Stimulated activated CD8-positive, alpha-beta memory T cell treated with anti-CD3 and anti-CD28 coated beads, Interleukin-12 subunit alpha, Interleukin-12 subunit beta, amount 100 ng/mL, for 1 hour (primary cell): Measurements from ENCODE around the gene MAP3K21.

ENCODE experiments used
- DNase-seq: peaks from one replicate; pipeline ENCODE4 v3.0.0-alpha.2; 2020; ENCODE audit warnings: low read depth

MAP3K21 gene

DNA sequence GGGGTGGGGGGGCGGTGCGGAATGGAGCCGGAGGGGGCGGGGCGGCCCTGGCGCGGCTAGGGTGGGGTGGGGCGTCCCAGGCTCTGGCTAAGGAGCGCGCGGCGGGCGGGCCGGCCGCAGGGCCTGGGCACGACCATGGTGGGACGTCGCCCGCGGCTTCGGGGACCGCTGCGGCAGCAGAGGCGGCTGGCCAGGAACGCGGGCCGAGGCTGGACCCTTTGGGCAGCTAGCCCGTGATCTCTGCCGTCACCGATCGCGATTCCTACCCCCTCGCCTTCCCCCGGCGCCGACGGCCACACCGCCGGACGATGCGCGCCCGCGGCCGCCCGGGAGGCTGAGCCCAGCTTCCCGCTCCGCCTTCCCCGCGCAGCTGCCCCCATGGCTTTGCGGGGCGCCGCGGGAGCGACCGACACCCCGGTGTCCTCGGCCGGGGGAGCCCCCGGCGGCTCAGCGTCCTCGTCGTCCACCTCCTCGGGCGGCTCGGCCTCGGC is at the start of gene MAP3K21:
TSS of gene MAP3K21 (plus strand) at position 74 of the 491 bp plus-strand sequence. CDS start at position 379, 305 bp downstream.
- DNase-seq = no peak

DNA sequence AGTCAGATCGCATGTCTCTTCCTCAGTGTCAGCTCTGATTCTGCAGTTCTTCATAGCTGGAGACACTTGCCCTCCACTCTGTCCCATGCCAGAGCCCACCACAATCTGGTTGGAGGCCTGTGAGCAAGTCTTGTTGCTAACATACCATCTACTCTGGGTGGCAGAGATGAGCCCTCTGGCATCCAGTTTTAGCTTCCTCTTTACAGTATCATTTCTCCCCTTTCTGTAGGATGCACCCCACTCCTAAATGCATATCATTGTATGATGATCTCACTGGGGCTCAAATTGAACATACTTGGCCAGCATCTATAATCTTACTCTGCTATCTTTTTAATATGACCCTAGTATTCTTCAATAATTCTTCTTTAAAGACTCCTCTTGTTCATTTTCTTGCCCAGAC is 48.9 kb upstream of the MAP3K21 start:
- no peak for DNase-seq

DNA sequence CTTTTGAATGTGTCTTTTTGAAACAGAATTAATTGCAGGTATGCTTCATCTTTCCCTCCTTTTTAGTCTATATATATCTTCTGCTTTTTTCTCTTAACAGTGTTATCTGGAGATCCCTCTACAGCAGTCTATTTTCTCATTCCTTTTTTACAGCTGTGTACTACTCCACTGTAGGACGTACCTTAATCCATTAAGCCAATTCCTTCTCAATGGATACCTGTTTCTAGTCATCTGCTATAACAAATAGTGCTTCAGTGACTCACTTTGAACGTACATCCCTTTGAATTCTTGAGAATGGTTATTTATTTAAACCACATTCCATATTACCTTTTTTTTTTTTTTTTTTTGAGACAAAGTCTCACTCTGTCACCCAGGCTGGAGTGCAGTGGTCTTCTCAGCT is 47.6 kb upstream of the MAP3K21 start:
- no peak for DNase-seq

DNA sequence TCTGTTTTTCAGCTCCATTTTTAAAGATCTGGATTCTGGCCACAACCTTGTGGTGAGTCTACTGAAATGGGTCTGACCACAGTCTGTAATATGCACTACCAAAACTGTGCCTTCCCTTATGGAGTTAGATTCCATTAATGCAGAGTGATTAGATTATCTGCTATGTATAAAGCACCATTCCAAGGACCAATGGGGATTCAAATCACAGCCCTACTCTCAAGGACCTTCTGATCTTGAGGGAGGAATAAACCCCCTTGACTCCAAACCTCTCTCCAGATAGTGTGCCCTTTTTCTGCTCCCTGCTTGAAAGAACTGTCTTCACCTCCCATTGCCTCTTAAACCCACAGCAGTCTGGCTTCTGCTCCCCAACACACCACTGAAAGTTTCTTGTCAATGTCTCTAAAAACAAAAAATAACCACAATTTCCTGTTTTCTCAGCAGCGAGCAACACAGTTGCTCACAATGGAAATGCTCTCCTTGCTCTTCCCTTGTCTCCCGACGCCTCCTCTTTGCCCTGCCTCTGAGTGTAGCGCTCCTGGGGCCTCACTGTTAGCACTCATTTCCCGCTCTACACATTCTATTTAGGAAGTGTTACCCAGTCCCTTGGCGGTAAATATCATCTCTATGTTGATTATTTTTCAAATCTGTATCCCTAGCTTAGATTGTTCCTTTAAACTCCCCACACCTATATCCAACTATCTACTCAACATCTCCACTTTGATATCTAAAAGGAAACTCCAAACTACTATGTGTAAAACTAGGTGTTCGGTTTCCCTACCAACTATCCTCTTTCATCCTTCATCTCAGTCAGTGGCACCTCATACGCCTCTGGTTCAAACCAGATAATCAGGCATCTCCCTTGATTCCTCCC is 45.6 kb upstream of the MAP3K21 start:
- DNase-seq = no peak

DNA sequence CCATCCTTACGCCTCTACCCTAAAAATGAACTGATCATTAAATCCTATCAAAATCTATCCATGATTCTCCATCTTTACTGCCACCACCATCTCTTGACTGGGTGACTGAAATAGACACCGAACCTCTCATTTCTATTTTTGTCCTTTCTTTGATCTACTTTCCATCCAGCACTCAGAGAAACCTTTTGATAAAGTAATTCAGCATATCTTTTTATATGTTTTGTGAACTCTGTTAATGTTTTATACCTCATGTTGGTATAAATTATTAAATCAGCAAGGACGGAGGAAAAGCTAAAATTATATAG is 45.0 kb upstream of the MAP3K21 start:
- DNase-seq = no peak

DNA sequence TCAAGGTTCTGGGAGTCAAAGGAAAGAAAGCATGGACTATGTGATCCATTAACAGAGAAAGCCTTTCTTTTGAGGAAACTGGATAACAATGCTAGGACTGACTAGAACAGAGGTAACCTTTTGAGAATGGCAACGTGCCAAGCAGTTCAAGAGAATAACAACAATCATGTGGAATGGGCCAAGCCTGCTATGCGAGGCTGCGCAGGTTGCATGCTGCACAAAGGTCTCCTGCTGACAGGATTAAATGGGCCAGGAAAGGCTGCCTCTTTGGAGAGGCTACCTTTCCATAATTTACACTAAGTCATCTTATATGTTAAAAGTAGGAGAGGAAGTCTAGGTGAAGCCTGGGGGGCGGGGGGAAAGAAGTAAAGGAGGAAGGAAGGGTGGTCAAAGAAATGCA is 37.8 kb upstream of the MAP3K21 start:
- DNase-seq = no peak

DNA sequence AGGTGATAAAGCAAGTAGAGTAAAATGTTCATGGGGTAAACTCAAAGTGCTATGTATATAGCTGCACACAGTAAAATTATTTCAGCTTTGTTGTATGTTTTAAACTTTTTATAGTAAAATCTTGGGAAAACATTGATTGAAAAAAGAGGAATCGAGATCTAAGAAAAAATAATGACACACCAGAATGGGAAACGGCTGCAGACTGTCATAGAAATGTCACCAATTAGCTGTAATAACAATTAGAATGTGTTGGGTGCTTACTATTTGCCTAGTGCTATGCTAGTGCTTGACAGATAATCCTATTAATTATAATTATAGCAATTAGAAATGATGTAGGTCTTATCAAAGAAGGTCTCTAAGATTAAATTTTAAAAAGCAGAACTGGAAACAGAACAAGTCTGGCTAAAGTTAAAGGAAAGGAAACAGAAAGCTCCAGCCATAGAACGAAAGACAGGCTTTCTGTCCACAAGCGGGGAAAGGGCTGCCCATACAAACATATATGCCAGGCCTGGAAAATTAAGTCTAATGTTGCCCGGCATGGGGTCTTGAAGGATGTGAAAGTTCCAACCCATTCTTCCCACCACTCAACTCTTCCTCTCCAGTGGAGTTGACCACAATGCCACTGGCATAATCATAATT is 37.0 kb upstream of the MAP3K21 start:
- no peak for DNase-seq

DNA sequence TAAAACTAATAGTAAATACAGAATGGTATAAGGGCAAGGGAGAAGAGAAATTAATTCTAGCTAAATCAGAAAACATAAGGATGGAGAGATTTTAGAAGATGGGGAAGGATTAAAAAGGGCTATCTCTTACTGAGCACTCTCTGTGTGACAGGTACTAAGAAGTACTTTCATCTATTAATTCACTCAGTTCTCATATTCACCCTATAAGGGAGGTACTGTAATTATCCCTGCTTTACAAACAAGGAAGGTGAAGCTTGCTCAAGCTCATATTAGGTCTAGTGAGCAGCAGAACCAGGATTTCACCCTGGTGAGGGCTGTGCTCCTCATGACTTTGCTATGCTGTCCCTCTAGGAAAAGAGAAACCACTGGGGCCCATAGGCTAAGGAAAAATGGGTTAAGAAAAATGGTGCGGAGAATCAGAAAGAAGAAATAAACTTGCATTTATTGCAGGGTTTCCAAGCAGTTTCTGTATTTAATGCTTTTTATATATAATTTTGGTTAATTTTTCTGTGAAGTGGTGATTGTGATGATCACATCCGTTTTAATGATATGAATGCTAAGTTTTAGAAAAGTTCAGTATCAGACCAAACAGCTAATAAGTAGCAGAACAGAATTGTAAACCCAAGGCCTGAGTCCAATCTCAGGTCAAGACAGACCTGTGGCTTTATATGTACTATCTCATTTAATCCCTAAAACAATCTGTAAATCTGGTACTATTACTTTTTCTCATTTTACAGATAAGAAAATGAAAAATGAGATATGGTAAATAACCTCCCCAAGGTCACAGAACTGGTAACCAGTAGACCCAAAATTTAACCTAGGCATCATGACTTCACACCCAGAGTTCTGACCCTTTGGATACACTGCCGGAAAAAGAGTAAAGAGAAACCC is 33.7 kb upstream of the MAP3K21 start:
- DNase-seq = no peak

DNA sequence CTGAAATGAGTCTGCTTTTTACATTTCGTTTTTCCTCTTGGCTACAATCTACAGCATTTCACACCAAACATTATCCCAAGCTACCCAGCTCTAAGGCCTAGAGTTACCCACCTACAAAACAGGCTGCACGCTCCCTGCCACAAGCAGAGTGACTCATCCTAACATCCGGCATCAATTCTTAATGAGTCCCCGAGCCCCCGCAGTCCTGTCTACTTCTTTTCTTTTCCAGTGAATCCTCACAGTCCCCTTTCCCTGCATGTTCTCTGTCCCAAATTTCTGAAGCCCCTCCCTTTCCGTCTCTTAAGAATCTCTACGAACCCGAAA is 32.6 kb upstream of the MAP3K21 start:
- peak; percentile 14 for DNase-seq

DNA sequence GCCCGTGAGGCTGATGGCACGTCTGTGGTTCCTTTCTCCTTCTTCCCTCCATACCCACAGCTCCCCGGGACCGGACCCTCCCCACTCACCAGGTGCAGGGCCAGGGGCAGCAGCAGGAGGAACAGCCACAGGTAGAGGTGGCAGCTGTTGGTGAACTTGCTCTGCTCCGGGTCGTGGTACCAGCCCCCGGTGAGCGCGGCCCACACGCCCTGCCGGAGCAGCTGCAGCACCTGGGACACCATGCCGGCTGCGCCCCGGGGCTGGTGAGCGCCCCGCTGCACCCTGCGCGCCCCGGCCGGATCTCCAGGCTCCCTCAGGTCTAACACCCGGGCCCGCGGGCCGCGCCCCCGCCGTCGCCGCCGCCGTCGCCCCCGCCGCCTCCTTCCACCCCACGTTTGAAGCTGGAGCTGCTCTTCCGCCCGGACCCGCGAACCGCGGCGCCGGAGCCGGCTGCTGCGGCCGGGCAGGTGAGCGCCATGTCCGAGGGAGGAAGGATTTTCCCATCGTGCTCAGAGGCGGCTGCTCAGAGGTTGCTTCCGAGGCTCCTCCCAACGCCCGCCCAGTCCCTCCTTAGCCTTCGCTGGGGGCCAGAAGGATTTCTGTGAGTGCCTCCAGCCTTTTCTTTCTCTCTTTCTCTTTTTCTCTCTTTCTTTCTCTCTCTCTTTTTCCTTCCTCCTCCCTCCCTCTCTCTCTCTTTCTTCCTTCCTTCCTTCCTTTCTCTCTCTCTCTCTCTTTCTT is 32.1 kb upstream of the MAP3K21 start, which contains the start of gene PCNX2:
TSS of gene PCNX2 (minus strand) at position 489 of the 738 bp plus-strand sequence. CDS start at position 242, 247 bp downstream.
- peak; percentile 38 for DNase-seq

DNA sequence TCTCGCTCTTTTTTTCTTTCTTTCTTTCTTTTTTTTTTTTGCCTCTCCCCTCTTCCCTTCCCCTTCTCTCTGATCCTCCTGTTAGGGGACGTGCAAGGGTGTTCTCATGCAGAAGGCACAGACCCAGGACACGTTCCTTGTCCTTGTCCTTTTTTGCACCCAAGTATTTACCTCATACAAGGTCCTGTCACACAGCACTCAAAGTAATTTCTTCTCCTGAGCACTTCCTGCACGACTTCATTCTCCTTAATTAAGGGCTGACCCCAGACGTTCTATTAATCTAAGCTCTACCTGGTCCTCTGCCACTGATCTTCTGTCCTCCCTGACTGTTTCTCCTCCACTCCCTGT is 31.6 kb upstream of the MAP3K21 start:
- DNase-seq = no peak

DNA sequence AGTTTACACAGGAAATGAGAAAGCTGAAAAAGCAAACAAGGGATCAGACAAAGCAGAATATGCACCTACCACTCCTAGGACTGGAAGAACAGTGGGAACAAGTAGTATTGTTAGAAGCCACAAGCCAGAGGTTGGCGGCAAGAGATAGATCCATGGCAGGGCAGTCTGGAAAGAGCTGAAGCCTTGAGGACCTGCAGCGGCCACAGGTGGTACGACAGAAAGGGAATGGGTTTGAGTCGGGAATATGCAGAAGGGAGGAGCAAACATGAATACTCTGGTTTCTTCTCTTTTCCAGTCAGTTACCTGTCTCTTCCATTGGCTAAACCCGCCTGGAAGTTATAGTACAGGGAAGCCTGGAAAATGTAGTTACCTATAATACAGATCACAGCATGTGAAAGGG is 28.1 kb upstream of the MAP3K21 start:
- DNase-seq = no peak

DNA sequence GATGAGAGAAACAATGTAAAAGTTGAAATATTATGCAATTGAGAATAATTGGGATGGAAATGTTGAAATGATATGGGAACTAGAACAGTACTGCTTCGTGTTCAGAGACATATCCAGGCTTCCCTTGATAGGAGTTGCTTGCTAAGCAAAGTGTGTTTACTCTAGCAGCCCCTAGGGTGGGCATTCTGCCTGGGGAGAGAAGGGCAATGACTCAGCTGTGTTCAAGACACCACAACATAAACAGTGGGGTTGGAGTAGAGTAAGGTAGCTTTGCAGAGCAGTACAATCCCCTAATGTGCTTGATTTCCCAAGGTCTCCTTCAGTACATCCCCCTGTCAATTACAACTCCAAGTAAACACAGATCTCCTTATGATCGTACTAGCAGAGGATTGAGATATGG is 27.2 kb upstream of the MAP3K21 start:
- DNase-seq = no peak

DNA sequence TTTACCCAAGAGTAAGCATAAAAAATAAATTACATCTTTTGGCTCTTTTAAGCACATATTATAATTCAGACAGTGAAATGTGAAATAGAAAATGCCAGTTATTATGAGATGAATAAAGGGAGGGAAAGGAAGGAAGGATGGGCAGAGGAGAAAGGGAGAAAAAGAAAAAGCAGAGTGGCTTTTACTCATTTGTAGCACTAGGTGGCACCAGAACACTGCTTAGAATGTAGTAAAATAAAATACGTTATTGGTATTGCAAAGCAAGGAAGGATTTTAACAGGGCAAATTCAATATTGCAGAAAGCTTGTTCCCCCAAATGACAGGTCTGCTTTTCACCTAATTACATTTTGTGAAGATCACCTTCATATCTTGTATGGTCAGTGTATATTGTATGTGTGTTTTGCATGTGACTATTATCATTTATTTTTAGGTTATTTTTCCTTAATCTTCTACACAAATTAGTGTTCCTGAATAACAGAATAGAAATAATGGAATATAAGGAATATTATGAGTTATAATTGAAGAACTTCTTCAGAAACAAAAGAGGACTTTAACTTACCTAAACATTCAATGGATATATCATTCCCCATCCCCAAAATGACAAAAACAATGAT is 22.9 kb upstream of the MAP3K21 start:
- DNase-seq = no peak

DNA sequence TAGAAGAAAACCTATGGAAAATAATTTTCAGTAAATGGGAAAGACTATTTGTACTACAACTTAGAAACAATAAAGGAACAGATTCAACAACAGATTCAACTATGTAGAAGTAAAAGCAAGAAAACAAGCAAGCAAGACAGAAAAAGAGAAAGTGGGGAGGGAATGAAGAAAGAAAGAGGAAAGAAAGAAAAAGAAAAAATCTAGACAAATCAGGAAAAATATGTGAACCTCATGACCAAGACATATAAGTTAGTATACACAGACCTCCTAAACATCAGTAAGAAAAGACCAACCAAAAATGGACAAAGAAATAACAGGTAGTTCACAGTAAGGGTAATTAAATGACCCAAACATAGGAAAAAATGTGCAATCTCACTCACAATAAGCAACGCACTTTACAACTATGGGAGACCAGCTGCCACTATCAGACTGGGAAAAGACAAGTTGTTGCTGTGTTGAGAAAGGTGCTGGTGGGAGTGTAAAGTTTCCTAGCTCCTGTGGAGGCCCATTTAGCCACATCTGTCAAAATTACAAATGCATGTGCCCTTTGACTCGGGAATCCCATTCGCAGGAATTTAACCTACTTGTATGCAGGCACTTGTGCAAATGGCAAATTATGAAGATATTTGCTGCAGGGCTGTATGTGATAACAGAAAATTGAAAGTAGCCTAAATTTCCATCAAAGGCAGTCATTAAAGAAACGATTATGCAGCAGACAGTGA is 13.9 kb upstream of the MAP3K21 start:
- no peak for DNase-seq

DNA sequence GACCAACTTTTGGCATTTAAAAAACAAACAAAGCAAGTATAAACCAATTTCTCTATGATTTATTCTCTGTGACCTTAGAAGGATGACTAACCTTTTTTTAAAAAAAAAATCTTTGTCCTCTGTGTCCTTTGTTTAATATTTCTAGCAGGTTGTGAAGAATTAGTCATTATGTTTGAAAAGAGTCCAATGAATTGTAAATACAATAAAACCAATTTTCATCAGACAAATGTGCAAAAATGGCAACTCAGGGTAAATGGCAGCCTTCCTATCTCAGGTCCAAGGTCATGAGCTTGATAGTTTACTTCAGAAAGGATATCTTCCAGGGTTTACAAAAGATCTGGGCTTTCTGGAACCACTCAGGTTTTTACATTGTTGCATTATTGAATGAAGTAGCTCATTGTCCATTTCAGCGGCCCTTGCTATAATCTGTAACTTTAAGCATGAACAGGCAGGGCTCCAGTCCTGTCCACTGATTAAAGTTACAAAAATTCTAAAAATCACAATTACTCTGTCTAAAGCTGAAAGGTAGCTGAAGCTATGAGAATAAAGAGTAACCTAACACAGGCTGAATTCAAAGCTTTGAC is 11.7 kb upstream of the MAP3K21 start:
- DNase-seq = no peak

DNA sequence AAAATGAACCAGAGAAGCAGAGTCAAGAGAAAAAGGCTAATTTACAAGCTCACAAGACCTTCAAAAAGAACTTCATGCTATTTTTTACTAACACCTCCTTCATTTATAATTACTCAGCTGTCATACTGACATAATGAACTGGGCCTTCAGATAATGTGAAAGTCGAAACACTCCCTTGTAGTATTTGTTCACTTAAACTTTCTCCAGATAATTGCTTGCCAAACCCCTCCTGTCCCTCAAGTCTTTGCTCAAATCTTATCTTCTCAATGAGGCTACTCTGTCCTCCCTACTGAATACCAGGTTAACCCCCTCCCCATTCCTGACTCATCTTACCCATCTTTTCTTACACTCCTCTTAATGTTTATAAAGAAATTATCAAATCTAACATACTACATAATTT is 11.1 kb upstream of the MAP3K21 start:
- DNase-seq = no peak

DNA sequence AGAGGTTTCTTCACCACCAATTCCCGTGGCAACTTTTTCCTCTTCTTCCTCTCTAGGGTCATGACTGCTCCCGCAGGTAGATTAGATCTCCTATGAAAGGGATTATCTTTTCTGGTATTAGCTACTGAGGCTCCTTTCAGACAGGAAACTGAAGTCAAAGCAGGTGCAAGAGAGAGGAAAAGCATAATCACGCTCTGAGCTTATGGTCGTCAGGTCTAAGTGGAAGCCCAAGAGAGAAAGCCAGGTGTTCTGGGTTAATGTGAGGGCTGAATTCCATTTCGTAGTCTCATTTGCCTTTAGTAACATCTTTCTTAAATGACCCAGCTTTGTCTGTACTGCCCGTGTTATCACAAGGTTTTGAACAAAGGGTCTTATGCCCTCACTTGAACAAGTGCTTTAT is 8.3 kb upstream of the MAP3K21 start:
- DNase-seq = no peak

DNA sequence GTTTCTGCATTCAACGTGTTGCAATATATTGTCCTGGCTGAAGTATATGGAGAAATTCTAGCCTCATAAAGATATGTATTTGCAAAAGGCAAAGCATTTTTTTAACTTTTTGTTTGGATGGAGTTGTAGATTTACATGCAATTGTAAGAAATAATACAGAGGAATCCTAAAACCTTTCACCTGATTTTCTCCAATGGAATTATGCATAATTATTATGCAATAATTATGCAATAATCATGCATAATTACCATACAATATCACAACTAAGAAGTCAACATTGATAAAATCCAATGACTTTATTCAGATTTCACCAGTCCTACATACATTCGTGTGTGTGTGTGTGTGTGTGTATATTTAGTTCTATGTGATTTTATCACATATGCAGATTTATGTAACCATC is 7.5 kb upstream of the MAP3K21 start:
- DNase-seq = no peak

DNA sequence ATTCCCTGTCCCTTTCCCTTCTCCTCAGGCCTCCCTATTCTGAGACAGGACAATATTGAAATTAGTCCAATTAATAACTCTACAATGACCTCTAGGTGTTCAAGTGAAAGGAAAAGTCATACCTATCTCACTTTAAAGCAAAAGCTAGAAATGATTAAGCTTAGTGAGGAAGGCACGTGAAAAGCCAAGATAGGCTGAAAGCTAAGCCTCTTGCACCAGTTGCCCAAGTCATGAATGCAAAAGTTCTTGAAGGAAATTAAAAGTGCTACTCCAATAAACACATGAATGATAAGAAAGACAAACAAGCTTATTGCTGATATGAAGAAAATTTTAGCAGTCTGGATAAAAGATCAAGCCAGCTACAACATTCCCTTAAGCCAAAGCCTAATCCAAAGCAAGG is 3.8 kb upstream of the MAP3K21 start:
- no peak for DNase-seq

DNA sequence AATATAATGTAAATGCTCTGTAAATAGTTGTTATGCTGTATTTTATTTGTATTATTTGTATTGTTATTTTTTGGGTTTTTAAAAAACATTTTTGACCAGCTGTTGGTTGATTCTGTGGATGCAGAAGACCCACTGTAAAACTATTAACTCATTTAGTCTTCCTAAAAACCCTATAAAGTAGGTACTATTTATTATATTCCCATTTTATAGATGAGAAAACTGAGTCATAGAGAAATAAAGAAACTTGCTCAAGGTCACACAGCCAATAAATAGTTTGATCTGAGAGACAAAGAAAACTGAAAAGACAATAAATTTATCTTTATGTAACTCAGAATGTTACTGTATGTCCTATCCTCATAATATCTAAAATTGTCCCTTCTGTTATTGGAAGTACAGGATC is 1.2 kb upstream of the MAP3K21 start:
- DNase-seq = no peak
